ENCODE measurements around the gene CHST9. TPM values are rescaled to one million over a fixed set of nuclear protein-coding genes. Genes with fewer than 3 reads are reported as not detected.
A peak's percentile ranks its signal among the peaks of the same experiment; 100 is the strongest.

The CHST9 gene
- total and polyA plus RNA-seq, 4 donors: 0.42 to 6.4 (median 1.4) TPM

- no peak for TF ChIP-seq TAF1 (conservative IDR thresholded peaks at IDR 0.05)
- TF ChIP-seq NR2F2 (IDR thresholded peaks at IDR 0.05): no peak
- peak in 1 of 2 donors; percentile 55 for TF ChIP-seq JUND (IDR thresholded peaks at IDR 0.05)
- TF ChIP-seq CTCF (IDR thresholded peaks at IDR 0.05; ENCODE audit: low read depth, low read length, missing input control): no peak
- TF ChIP-seq RXRA (IDR thresholded peaks at IDR 0.05): peak; percentile 59 to 88
- peak; percentile 65 for TF ChIP-seq YY1 (IDR thresholded peaks at IDR 0.05)
These were observed 142.9 kb downstream of the CHST9 start (continued) for GRCh38 chr18:27042177-27042576.

- TF ChIP-seq ATF3 (IDR thresholded peaks at IDR 0.05) (no peak), FOXA2 (IDR thresholded peaks at IDR 0.05) (no peak), JUND (IDR thresholded peaks at IDR 0.05) (no peak), SP1 (IDR thresholded peaks at IDR 0.05) (no peak), NR2F2 (IDR thresholded peaks at IDR 0.05) (no peak), HNF4A (conservative IDR thresholded peaks at IDR 0.05) (no peak), REST (IDR thresholded peaks at IDR 0.05) (no peak), EGR1 (IDR thresholded peaks at IDR 0.05; ENCODE audit: low read depth in 2 of 2) (no peak), RXRA (IDR thresholded peaks at IDR 0.05) (no peak), FOXA1 (IDR thresholded peaks at IDR 0.05) (no peak)
- DNase-seq (ENCODE audit: low spot score): no peak
- no peak overlapping the region for H3K27ac ChIP-seq (ENCODE audit: low read depth in 1 of 2, low read length in 2 of 2)
- no peaks in the 10 kb centered on the region for H3K9me3 ChIP-seq (ENCODE audit: control insufficient read depth in 4 of 4, low read length in 3 of 4)
- no peak overlapping the region for H3K4me3 ChIP-seq (ENCODE audit: low read depth in 1 of 3, low read length in 3 of 3)
- H3K9ac ChIP-seq (ENCODE audit: low read depth in 1 of 2, low read length in 2 of 2): no peak overlapping the region
- peaks cover 0 to 9% (median 6%) of the 10 kb centered on the region in 4 donors for H3K4me1 ChIP-seq (ENCODE audit: control insufficient read depth in 4 of 4, insufficient read depth in 4 of 4, low read length in 3 of 4)
- H3K36me3 ChIP-seq (ENCODE audit: control insufficient read depth in 4 of 4, insufficient read depth in 3 of 4, low read depth in 1 of 4, low read length in 3 of 4): no peaks in the 10 kb centered on the region
- 55% methylated on average over 2 of the region's 2 CpGs for WGBS
- H3K27me3 ChIP-seq (ENCODE audit: control insufficient read depth in 4 of 4, insufficient read depth in 4 of 4, low read length in 3 of 4): no peaks in the 10 kb centered on the region
These were observed 144.3 kb downstream of the CHST9 start for GRCh38 chr18:27040796-27041195.

GRCh38 chr18:27033722-27034121 is 151.4 kb downstream of the CHST9 start:
- H3K9me3 ChIP-seq (ENCODE audit: control insufficient read depth in 4 of 4, low read length in 3 of 4): no peaks in the 10 kb centered on the region
- no peaks in the 10 kb centered on the region for H3K27me3 ChIP-seq (ENCODE audit: control insufficient read depth in 4 of 4, insufficient read depth in 4 of 4, low read length in 3 of 4)
- H3K36me3 ChIP-seq (ENCODE audit: control insufficient read depth in 4 of 4, insufficient read depth in 3 of 4, low read depth in 1 of 4, low read length in 3 of 4): no peaks in the 10 kb centered on the region
- H3K4me3 ChIP-seq (ENCODE audit: low read depth in 1 of 3, low read length in 3 of 3): no peak overlapping the region
- DNase-seq (ENCODE audit: low spot score): no peak
- WGBS: 85% methylated on average over 5 of the region's 5 CpGs
- no peak for TF ChIP-seq YY1 (IDR thresholded peaks at IDR 0.05)
- TF ChIP-seq JUND (IDR thresholded peaks at IDR 0.05): no peak
- no peaks in the 10 kb centered on the region for H3K4me1 ChIP-seq (ENCODE audit: control insufficient read depth in 4 of 4, insufficient read depth in 4 of 4, low read length in 3 of 4)
- H3K9ac ChIP-seq (ENCODE audit: low read depth in 1 of 2, low read length in 2 of 2): no peak overlapping the region
- H3K27ac ChIP-seq (ENCODE audit: low read depth in 1 of 2, low read length in 2 of 2): no peak overlapping the region

Measured in liver (tissue), 9 donors.